GM19372 (cell line): ENCODE data around the gene NEK11.

Experiments
- ATAC-seq: cut with Tn5 transposase; IDR thresholded peaks from one replicate; pipeline ENCODE4 v1.9.1; 2021; ENCODE audit warnings: mild to moderate bottlenecking, low read depth, moderate library complexity; ENCODE audit not compliant: unreplicated experiment

The NEK11 gene

GRCh38 chr3:131026321-131027151 lies at the start of gene NEK11, which contains the start of gene ASTE1:
Gene NEK11 (plus strand): TSS chr3:131026877. CDS start chr3:131029709, 2,832 bp downstream.
Gene ASTE1 (minus strand): TSS chr3:131026825. CDS start chr3:131025306, 1,519 bp downstream.
- peak; percentile 98 for ATAC-seq

- ATAC-seq = no peak
Measured at GRCh38 chr3:130979117-130979516, 47.6 kb upstream of the NEK11 start.

- no peak for ATAC-seq
Measured at GRCh38 chr3:130981469-130981868, 45.2 kb upstream of the NEK11 start.

- ATAC-seq = no peak
Measured at GRCh38 chr3:130990282-130990681, 36.4 kb upstream of the NEK11 start.

- ATAC-seq = no peak
Measured at GRCh38 chr3:130991126-130991525, 35.6 kb upstream of the NEK11 start.

- ATAC-seq = no peak
Measured at GRCh38 chr3:130992344-130992743, 34.3 kb upstream of the NEK11 start.

- no peak for ATAC-seq
Measured at GRCh38 chr3:130997289-130997688, 29.4 kb upstream of the NEK11 start.

- no peak for ATAC-seq
Measured at GRCh38 chr3:131001071-131001470, 25.6 kb upstream of the NEK11 start.

GRCh38 chr3:131004603-131005002 lies 22.1 kb upstream of the NEK11 start:
- no peak for ATAC-seq

- ATAC-seq = no peak
Measured at GRCh38 chr3:131007256-131007655, 19.4 kb upstream of the NEK11 start.

GRCh38 chr3:131007782-131008181 lies 18.9 kb upstream of the NEK11 start:
- no peak for ATAC-seq

GRCh38 chr3:131008326-131008725 lies 18.4 kb upstream of the NEK11 start:
- ATAC-seq = no peak

- ATAC-seq = no peak
Measured at GRCh38 chr3:131009698-131010097, 17.0 kb upstream of the NEK11 start.

GRCh38 chr3:131018970-131019369 lies 7.7 kb upstream of the NEK11 start:
- ATAC-seq = no peak

GRCh38 chr3:131020122-131020693 lies 6.5 kb upstream of the NEK11 start:
- no peak for ATAC-seq

GRCh38 chr3:131025539-131025938 lies 1.1 kb upstream of the NEK11 start:
- no peak for ATAC-seq

GRCh38 chr3:131028844-131029243 lies 2.2 kb downstream of the NEK11 start:
- no peak for ATAC-seq

GRCh38 chr3:131031660-131032059 lies 5.0 kb downstream of the NEK11 start:
- no peak for ATAC-seq

GRCh38 chr3:131033480-131034080 lies 6.9 kb downstream of the NEK11 start:
- no peak for ATAC-seq

GRCh38 chr3:131036200-131036816 lies 9.6 kb downstream of the NEK11 start:
- no peak for ATAC-seq

GRCh38 chr3:131036986-131037385 lies 10.3 kb downstream of the NEK11 start:
- no peak for ATAC-seq
